Caco-2 (cell line): ENCODE measurements around the gene ASAP2. TPM values are rescaled to one million over a fixed set of nuclear protein-coding genes. Genes with fewer than 3 reads are reported as not detected.

Source experiments
- BruUV-seq: library from RNA; stranded (reverse); fragments of 400-500 nt; replicated peaks from 2 replicates; lab custom pipeline; 2021; lab: Mats Ljungman, UMichigan
- CTCF ChIA-PET: fragments of 300-600 bp; sonication (Branson Sonifier 250); formaldehyde crosslinking; loops from one replicate; lab custom pipeline; 2022; ENCODE audit warnings: antibody characterized with exemption; lab: Charles Lee
- POLR2A ChIA-PET: fragments of 300-600 bp; sonication (Branson Sonifier 250); formaldehyde crosslinking; loops from one replicate; lab custom pipeline; 2022; ENCODE audit warnings: antibody characterized with exemption; lab: Charles Lee
- DNase-seq, 2 experiments: peaks; one replicate each; pipeline versions ENCODE4 v3.0.0 to v3.0.0-alpha.2; 2020 to 2022
- H3K27me3 ChIP-seq: replicated peaks from 2 replicates; pipeline ENCODE4 v1.6.0; 2011; ENCODE audit warnings: low read length; ENCODE audit not compliant: control insufficient read depth, insufficient read depth
- H3K36me3 ChIP-seq: 2 replicates; pipeline ENCODE4 v1.5.1; 2011; ENCODE audit warnings: low read length; ENCODE audit not compliant: control insufficient read depth, insufficient read depth
- H3K4me1 ChIP-seq: fragments of 250-450 bp; sonication (Bioruptor Pico); 2 replicates; pipeline ENCODE4 v1.5.1; 2020; ENCODE audit warnings: mild to moderate bottlenecking
- H3K4me3 ChIP-seq: 2 replicates; pipeline ENCODE4 v1.5.1; 2011; ENCODE audit warnings: low read depth, mild to moderate bottlenecking, control low read depth, low read length
- H3K9me3 ChIP-seq: fragments of 250-450 bp; sonication (Bioruptor Pico); 2 replicates; pipeline ENCODE4 v1.5.1; 2020; ENCODE audit warnings: mild to moderate bottlenecking, moderate library complexity
- H3K27ac Mint-ChIP-seq: one replicate; pipeline ENCODE4 v1.8.0; 2022; ENCODE audit warnings: mixed read lengths; ENCODE audit not compliant: unreplicated experiment
- H3K27me3 Mint-ChIP-seq: one replicate; pipeline ENCODE4 v1.8.0; 2022; ENCODE audit warnings: mixed read lengths; ENCODE audit not compliant: insufficient read depth, unreplicated experiment
- H3K36me3 Mint-ChIP-seq: one replicate; pipeline ENCODE4 v1.8.0; 2022; ENCODE audit warnings: mild to moderate bottlenecking, mixed read lengths; ENCODE audit not compliant: insufficient read depth, unreplicated experiment
- H3K4me1 Mint-ChIP-seq: one replicate; pipeline ENCODE4 v1.8.0; 2022; ENCODE audit warnings: low read depth, mixed read lengths; ENCODE audit not compliant: unreplicated experiment
- H3K4me3 Mint-ChIP-seq: one replicate; pipeline ENCODE4 v1.8.0; 2022; ENCODE audit warnings: mild to moderate bottlenecking, moderate library complexity, mixed read lengths; ENCODE audit not compliant: unreplicated experiment
- H3K9me3 Mint-ChIP-seq: one replicate; pipeline ENCODE4 v1.8.0; 2022; ENCODE audit warnings: mixed read lengths; ENCODE audit not compliant: unreplicated experiment
- CTCF ChIP-seq, 2 experiments: fragments of 200-600 bp in 1 of 2; IDR thresholded peaks; 1 replicate in 1 of 2; 2 replicates in 1 of 2; pipeline versions ENCODE4 v1.5.1 to v1.8.0; 2011 to 2022; ENCODE audit warnings: antibody characterized with exemption in 1 of 2, control low read depth in 1 of 2, inconsistent platforms in 1 of 2, low read depth in 1 of 2, low read length in 1 of 2, mild to moderate bottlenecking in 1 of 2, moderate library complexity in 1 of 2; ENCODE audit not compliant: insufficient read depth in 1 of 2, severe bottlenecking in 1 of 2, unreplicated experiment in 1 of 2
- intact Hi-C: fragments of 100-400 bp; cut with micrococcal nuclease; formaldehyde crosslinking; loops from one replicate; pipeline ENCODE4 v1.10.0; 2022; ENCODE audit not compliant: unreplicated experiment
- total RNA-seq: library from RNA; stranded (reverse); gene quantifications from 2 replicates; pipeline ENCODE4 v1.2.3, GENCODE V29; 2022

Gene ASAP2
- total RNA-seq, 1 experiment from 2014 or later = 25.6 TPM

DNA sequence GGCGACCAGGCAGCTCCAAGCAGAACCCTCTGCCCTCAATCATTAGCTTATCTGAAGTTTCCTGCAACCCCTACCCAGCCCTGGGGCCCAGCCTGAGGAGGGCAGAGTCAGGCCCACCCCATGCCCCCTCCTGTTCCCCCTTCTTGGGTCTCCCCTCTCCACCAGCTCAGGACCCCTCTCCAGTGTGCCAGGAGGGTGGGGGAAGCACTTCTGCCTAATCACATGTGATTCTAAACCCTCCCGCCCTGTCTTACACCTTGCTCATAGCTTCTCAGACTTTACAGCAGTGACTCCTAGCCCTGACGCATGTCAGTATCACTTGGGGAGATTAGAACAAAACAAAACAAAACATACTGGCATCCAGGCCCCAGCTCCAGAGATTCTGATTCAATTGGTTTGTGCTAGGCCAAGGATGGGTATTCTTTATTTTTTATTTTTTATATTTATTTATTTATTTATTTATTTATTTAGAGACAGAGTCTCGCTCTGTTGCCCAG, 42.5 kb upstream of the ASAP2 start:
- H3K27ac Mint-ChIP-seq = no peak overlapping the region
- DNase-seq = no peak
- no peaks in the 10 kb centered on the region for H3K9me3 ChIP-seq
- POLR2A ChIA-PET = no interaction called here
- TF ChIP-seq CTCF (IDR thresholded peaks at IDR 0.05; ENCODE audit: insufficient read depth in 1 of 2, low read depth in 1 of 2, low read length in 1 of 2, severe bottlenecking in 1 of 2, unreplicated experiment in 1 of 2) = no peak
- peaks cover 28% of the 10 kb centered on the region for H3K4me1 Mint-ChIP-seq
- H3K36me3 Mint-ChIP-seq = no peaks in the 10 kb centered on the region
- no peak overlapping the region for H3K4me3 ChIP-seq
- intact Hi-C loops = no loop called here
- no peaks in the 10 kb centered on the region for H3K27me3 ChIP-seq
- H3K4me3 Mint-ChIP-seq = no peak overlapping the region
- no peaks in the 10 kb centered on the region for H3K36me3 ChIP-seq
- CTCF ChIA-PET = no interaction called here
- peaks cover 29% of the 10 kb centered on the region for H3K4me1 ChIP-seq
- H3K27me3 Mint-ChIP-seq = no peaks in the 10 kb centered on the region
- no TSS peak for BruUV-seq
- no peaks in the 10 kb centered on the region for H3K9me3 Mint-ChIP-seq

- Mint-ChIP-seq H3K27ac (no peak overlapping the region), H3K36me3 (peaks cover under 1% of the 10 kb centered on the region), H3K4me3 (no peak overlapping the region), H3K9me3 (no peaks in the 10 kb centered on the region), H3K27me3 (no peaks in the 10 kb centered on the region), H3K4me1 (peaks cover 41% of the 10 kb centered on the region)
- no TSS peak for BruUV-seq
- no peak overlapping the region for H3K4me3 ChIP-seq
- intact Hi-C loops = no loop called here
- no peak for TF ChIP-seq CTCF (IDR thresholded peaks at IDR 0.05; ENCODE audit: insufficient read depth in 1 of 2, low read depth in 1 of 2, low read length in 1 of 2, severe bottlenecking in 1 of 2, unreplicated experiment in 1 of 2)
- ChIA-PET CTCF (interaction anchor here (0.7 kb wide), 1 partner anchor 167 kb away, joined by 6 read pairs; no protein-coding TSS in a partner anchor), POLR2A (no interaction called here)
- no peaks in the 10 kb centered on the region for H3K36me3 ChIP-seq
- H3K9me3 ChIP-seq = no peaks in the 10 kb centered on the region
- no peak for DNase-seq
- H3K27me3 ChIP-seq = no peaks in the 10 kb centered on the region
- peaks cover 43% of the 10 kb centered on the region for H3K4me1 ChIP-seq
These were observed 41.0 kb upstream of the ASAP2 start for GRCh38 chr2:9165625-9166024.

DNA sequence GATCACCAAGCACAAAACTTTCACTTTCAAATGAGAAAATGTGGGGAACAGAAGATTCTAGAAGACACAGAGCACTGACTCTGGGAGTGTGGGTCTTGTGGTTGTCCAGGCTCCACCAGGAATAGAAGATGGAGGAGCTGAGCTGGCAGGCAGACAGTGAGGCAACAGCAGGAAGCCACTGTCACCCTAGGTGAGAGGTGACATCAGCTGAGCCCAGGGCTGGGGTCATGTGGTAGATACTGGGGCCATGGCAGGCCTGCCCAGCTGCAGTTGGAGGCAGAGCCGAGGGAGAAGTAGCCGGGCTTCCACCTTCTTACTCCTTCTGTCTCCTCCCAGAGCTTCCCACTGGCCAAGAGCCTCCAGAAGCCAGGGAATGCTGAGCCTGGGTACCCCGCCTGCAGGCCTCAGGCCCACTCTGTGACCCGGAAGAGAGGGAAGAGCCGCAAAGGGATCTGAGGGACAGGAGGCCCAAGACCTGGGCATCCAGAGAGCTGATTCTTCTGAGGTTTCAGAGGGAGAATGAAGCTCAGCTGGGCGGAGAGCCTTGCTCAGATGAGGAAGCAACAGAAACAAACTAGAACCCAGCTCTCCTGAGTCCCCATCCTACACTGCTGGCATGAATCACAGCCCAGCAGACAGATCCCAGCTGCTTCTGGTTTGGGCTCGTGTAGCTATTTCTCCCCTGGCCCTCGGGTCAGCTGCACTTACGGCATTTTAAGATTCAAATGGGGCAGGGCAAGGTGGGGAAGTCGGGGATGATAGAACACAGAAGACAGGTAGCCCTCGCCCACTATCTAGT, 39.8 kb upstream of the ASAP2 start:
- Mint-ChIP-seq H3K27me3 (no peaks in the 10 kb centered on the region), H3K36me3 (peaks cover 7% of the 10 kb centered on the region), H3K9me3 (no peaks in the 10 kb centered on the region), H3K4me3 (no peak overlapping the region), H3K27ac (peak overlapping the region; percentile 75), H3K4me1 (peaks cover 51% of the 10 kb centered on the region)
- Histone ChIP-seq H3K4me1 (peaks cover 55% of the 10 kb centered on the region), H3K4me3 (no peak overlapping the region), H3K36me3 (no peaks in the 10 kb centered on the region), H3K9me3 (no peaks in the 10 kb centered on the region), H3K27me3 (no peaks in the 10 kb centered on the region)
- DNase-seq = no peak
- CTCF ChIA-PET = interaction anchor here (1.2 to 2.3 kb wide), 2 partner anchors 24 to 26 kb away, joined by 6 to 10 read pairs; no protein-coding TSS in a partner anchor
- POLR2A ChIA-PET = no interaction called here
- TF ChIP-seq CTCF (IDR thresholded peaks at IDR 0.05; ENCODE audit: insufficient read depth in 1 of 2, low read depth in 1 of 2, low read length in 1 of 2, severe bottlenecking in 1 of 2, unreplicated experiment in 1 of 2) = no peak
- intact Hi-C loops = no loop called here
- no TSS peak for BruUV-seq
